Chondrocyte (in vitro differentiated cells): Measurements from ENCODE around the gene MEFV. TPM values are rescaled to one million over a fixed set of nuclear protein-coding genes. Genes with fewer than 3 reads are reported as not detected.
A peak's percentile ranks its signal among the peaks of the same experiment; 100 is the strongest.

ENCODE experiments used
- DNase-seq: peaks from one replicate; pipeline ENCODE4 v3.0.0; 2021; ENCODE audit warnings: mixed read lengths, low spot score
- H3K27ac Mint-ChIP-seq: one replicate; pipeline ENCODE4 v1.8.0; 2021; ENCODE audit warnings: mild to moderate bottlenecking, moderate library complexity, mixed read lengths; ENCODE audit not compliant: unreplicated experiment
- H3K27me3 Mint-ChIP-seq: 2 replicates; pipeline ENCODE4 v1.8.0; 2021; ENCODE audit warnings: low read depth, mixed read lengths
- H3K36me3 Mint-ChIP-seq: 2 replicates; pipeline ENCODE4 v1.8.0; 2021; ENCODE audit warnings: low read depth, mixed read lengths
- H3K4me1 Mint-ChIP-seq: 2 replicates; pipeline ENCODE4 v1.8.0; 2021; ENCODE audit warnings: low read depth, mild to moderate bottlenecking, mixed read lengths
- H3K4me3 Mint-ChIP-seq: one replicate; pipeline ENCODE4 v1.8.0; 2021; ENCODE audit warnings: mild to moderate bottlenecking, moderate library complexity, mixed read lengths; ENCODE audit not compliant: unreplicated experiment
- H3K9me3 Mint-ChIP-seq: 2 replicates; pipeline ENCODE4 v1.8.0; 2021; ENCODE audit warnings: low read depth, mixed read lengths
- CTCF ChIP-seq: fragments of 200-600 bp; sonication (generic); IDR thresholded peaks from 2 replicates; pipeline ENCODE4 v1.5.0; 2021; ENCODE audit warnings: antibody characterized with exemption, mild to moderate bottlenecking, moderate library complexity
- total RNA-seq: library from RNA; stranded (reverse); gene quantifications from 3 replicates; pipeline ENCODE4 v1.2.1, GENCODE V29; 2021

The MEFV gene
- total RNA-seq, 1 donor from 2014 or later, result not detected

- Mint-ChIP-seq H3K27ac (peak overlapping the region; percentile 99), H3K9me3 (peaks cover 29% of the 10 kb centered on the region), H3K36me3 (peaks cover 31% of the 10 kb centered on the region), H3K4me3 (peak overlapping the region; percentile 93), H3K4me1 (peaks cover 16% of the 10 kb centered on the region), H3K27me3 (no peaks in the 10 kb centered on the region)
- DNase-seq, result no peak
- TF ChIP-seq CTCF, result no peak
Measured at GRCh38 chr16:3234543-3234856, 21.9 kb downstream of the MEFV start.

- TF ChIP-seq CTCF, result no peak
- no peaks in the 10 kb centered on the region for H3K27me3 Mint-ChIP-seq
- H3K4me1 Mint-ChIP-seq, result no peaks in the 10 kb centered on the region
- no peak overlapping the region for H3K27ac Mint-ChIP-seq
- DNase-seq, result no peak
- H3K4me3 Mint-ChIP-seq, result no peak overlapping the region
- H3K9me3 Mint-ChIP-seq, result peaks cover 64% of the 10 kb centered on the region
- H3K36me3 Mint-ChIP-seq, result peaks cover 58% of the 10 kb centered on the region
Measured at GRCh38 chr16:3223913-3224515, 32.4 kb downstream of the MEFV start.

- no peak for DNase-seq
- Mint-ChIP-seq H3K27ac (no peak overlapping the region), H3K9me3 (peaks cover 52% of the 10 kb centered on the region), H3K36me3 (peaks cover 37% of the 10 kb centered on the region), H3K4me3 (no peak overlapping the region), H3K4me1 (no peaks in the 10 kb centered on the region), H3K27me3 (no peaks in the 10 kb centered on the region)
- TF ChIP-seq CTCF, result no peak
Measured at GRCh38 chr16:3220839-3221238, 35.6 kb downstream of the MEFV start.

- H3K27ac Mint-ChIP-seq, result no peak overlapping the region
- no peaks in the 10 kb centered on the region for H3K27me3 Mint-ChIP-seq
- H3K36me3 Mint-ChIP-seq, result no peaks in the 10 kb centered on the region
- no peak for DNase-seq
- TF ChIP-seq CTCF, result no peak
- H3K4me3 Mint-ChIP-seq, result no peak overlapping the region
- peaks cover 16% of the 10 kb centered on the region for H3K9me3 Mint-ChIP-seq
- no peaks in the 10 kb centered on the region for H3K4me1 Mint-ChIP-seq
Measured at GRCh38 chr16:3216263-3216640, 40.2 kb downstream of the MEFV start.

- Mint-ChIP-seq H3K9me3 (peaks cover 10% of the 10 kb centered on the region), H3K36me3 (no peaks in the 10 kb centered on the region), H3K27ac (no peak overlapping the region), H3K4me1 (no peaks in the 10 kb centered on the region), H3K4me3 (no peak overlapping the region), H3K27me3 (no peaks in the 10 kb centered on the region)
- no peak for DNase-seq
- TF ChIP-seq CTCF, result no peak
Measured at GRCh38 chr16:3215601-3216262, 40.7 kb downstream of the MEFV start.
